ENCODE measurements around the gene PIGN.

Gene PIGN

GRCh38 chr18:62026586-62026985, 160.3 kb downstream of the PIGN start:
- Histone ChIP-seq H3K27me3 (replicated peaks; ENCODE audit: control insufficient read depth, insufficient read depth, low read length, poor library complexity, severe bottlenecking) (no peaks in the 10 kb centered on the region), H3K36me3 (ENCODE audit: control insufficient read depth, insufficient read depth, low read length) (no peaks in the 10 kb centered on the region), H3K4me1 (ENCODE audit: control insufficient read depth, insufficient read depth, low read length, poor library complexity, severe bottlenecking) (no peaks in the 10 kb centered on the region), H3K4me3 (ENCODE audit: insufficient read depth, low read depth, low read length, poor library complexity, severe bottlenecking) (no peak overlapping the region), H3K27ac (ENCODE audit: insufficient read depth, low read length, poor library complexity, severe bottlenecking) (no peak overlapping the region), H3K9me3 (ENCODE audit: control insufficient read depth, low read length) (no peaks in the 10 kb centered on the region)
- no peak for DNase-seq

GRCh38 chr18:62024983-62025382, 161.9 kb downstream of the PIGN start:
- Histone ChIP-seq H3K4me1 (ENCODE audit: control insufficient read depth, insufficient read depth, low read length, poor library complexity, severe bottlenecking) (no peaks in the 10 kb centered on the region), H3K27me3 (replicated peaks; ENCODE audit: control insufficient read depth, insufficient read depth, low read length, poor library complexity, severe bottlenecking) (no peaks in the 10 kb centered on the region), H3K27ac (ENCODE audit: insufficient read depth, low read length, poor library complexity, severe bottlenecking) (no peak overlapping the region), H3K36me3 (ENCODE audit: control insufficient read depth, insufficient read depth, low read length) (no peaks in the 10 kb centered on the region), H3K9me3 (ENCODE audit: control insufficient read depth, low read length) (no peaks in the 10 kb centered on the region), H3K4me3 (ENCODE audit: insufficient read depth, low read depth, low read length, poor library complexity, severe bottlenecking) (no peak overlapping the region)
- DNase-seq = no peak

DNA sequence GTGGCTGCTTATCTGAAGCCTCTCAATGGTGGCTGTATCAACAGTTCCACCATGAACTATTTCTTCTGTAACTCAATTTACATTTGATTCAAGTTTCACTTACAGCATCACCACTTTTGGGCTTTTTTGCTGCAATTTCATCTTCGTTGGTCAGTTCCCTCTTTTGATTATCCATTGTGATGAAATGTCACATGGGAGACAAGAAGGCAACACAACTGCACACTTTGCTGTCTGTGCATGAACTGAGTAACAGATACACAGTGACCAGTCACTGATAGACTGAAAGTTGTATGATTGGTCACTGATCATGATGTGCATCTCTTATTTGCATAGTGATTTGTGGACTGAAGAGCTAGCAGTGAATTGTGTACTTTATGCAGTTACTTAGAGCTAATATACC, 163.3 kb downstream of the PIGN start:
- Histone ChIP-seq H3K4me3 (ENCODE audit: insufficient read depth, low read depth, low read length, poor library complexity, severe bottlenecking) (no peak overlapping the region), H3K36me3 (ENCODE audit: control insufficient read depth, insufficient read depth, low read length) (no peaks in the 10 kb centered on the region), H3K4me1 (ENCODE audit: control insufficient read depth, insufficient read depth, low read length, poor library complexity, severe bottlenecking) (no peaks in the 10 kb centered on the region), H3K9me3 (ENCODE audit: control insufficient read depth, low read length) (no peaks in the 10 kb centered on the region), H3K27me3 (replicated peaks; ENCODE audit: control insufficient read depth, insufficient read depth, low read length, poor library complexity, severe bottlenecking) (no peaks in the 10 kb centered on the region), H3K27ac (ENCODE audit: insufficient read depth, low read length, poor library complexity, severe bottlenecking) (no peak overlapping the region)
- no peak for DNase-seq

- Histone ChIP-seq H3K36me3 (ENCODE audit: control insufficient read depth, insufficient read depth, low read length) (no peaks in the 10 kb centered on the region), H3K9me3 (ENCODE audit: control insufficient read depth, low read length) (no peaks in the 10 kb centered on the region), H3K4me3 (ENCODE audit: insufficient read depth, low read depth, low read length, poor library complexity, severe bottlenecking) (no peak overlapping the region), H3K4me1 (ENCODE audit: control insufficient read depth, insufficient read depth, low read length, poor library complexity, severe bottlenecking) (no peaks in the 10 kb centered on the region), H3K27me3 (replicated peaks; ENCODE audit: control insufficient read depth, insufficient read depth, low read length, poor library complexity, severe bottlenecking) (no peaks in the 10 kb centered on the region), H3K27ac (ENCODE audit: insufficient read depth, low read length, poor library complexity, severe bottlenecking) (no peak overlapping the region)
- DNase-seq = no peak
These were observed 168.2 kb downstream of the PIGN start for GRCh38 chr18:62018759-62019041.

GRCh38 chr18:62018034-62018758, 168.7 kb downstream of the PIGN start:
- Histone ChIP-seq H3K27me3 (replicated peaks; ENCODE audit: control insufficient read depth, insufficient read depth, low read length, poor library complexity, severe bottlenecking) (no peaks in the 10 kb centered on the region), H3K9me3 (ENCODE audit: control insufficient read depth, low read length) (no peaks in the 10 kb centered on the region), H3K4me3 (ENCODE audit: insufficient read depth, low read depth, low read length, poor library complexity, severe bottlenecking) (no peak overlapping the region), H3K27ac (ENCODE audit: insufficient read depth, low read length, poor library complexity, severe bottlenecking) (no peak overlapping the region), H3K4me1 (ENCODE audit: control insufficient read depth, insufficient read depth, low read length, poor library complexity, severe bottlenecking) (no peaks in the 10 kb centered on the region), H3K36me3 (ENCODE audit: control insufficient read depth, insufficient read depth, low read length) (no peaks in the 10 kb centered on the region)
- no peak for DNase-seq

DNA sequence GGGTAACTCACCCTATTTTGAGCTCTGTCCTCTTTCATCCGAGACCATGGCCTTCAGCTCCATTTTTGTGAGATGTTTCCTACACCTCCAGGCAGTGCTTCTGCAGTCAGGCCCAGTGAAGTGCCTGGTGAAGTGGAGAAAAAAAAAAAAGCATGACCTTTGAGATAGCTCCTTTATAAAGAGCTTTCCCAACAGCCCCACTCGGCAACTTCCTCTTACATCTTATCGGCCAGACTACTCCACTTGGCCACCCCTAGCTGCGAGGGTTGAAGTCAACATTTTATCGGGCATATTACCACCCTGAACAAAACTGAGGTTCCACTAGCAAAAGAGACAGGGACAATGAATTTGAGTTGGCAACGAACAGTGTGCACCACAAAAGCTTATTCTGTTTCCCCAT, 169.2 kb downstream of the PIGN start:
- Histone ChIP-seq H3K4me1 (ENCODE audit: control insufficient read depth, insufficient read depth, low read length, poor library complexity, severe bottlenecking) (no peaks in the 10 kb centered on the region), H3K4me3 (ENCODE audit: insufficient read depth, low read depth, low read length, poor library complexity, severe bottlenecking) (no peak overlapping the region)
- DNase-seq = no peak

GRCh38 chr18:62011416-62011815, 175.4 kb downstream of the PIGN start:
- H3K36me3 ChIP-seq (ENCODE audit: control insufficient read depth, insufficient read depth, low read length) = no peaks in the 10 kb centered on the region
- no peak overlapping the region for H3K4me3 ChIP-seq (ENCODE audit: insufficient read depth, low read depth, low read length, poor library complexity, severe bottlenecking)
- no peaks in the 10 kb centered on the region for H3K9me3 ChIP-seq (ENCODE audit: control insufficient read depth, low read length)
- H3K27ac ChIP-seq (ENCODE audit: insufficient read depth, low read length, poor library complexity, severe bottlenecking) = no peak overlapping the region
- no peaks in the 10 kb centered on the region for H3K27me3 ChIP-seq (replicated peaks; ENCODE audit: control insufficient read depth, insufficient read depth, low read length, poor library complexity, severe bottlenecking)
- DNase-seq = no peak
- no peaks in the 10 kb centered on the region for H3K4me1 ChIP-seq (ENCODE audit: control insufficient read depth, insufficient read depth, low read length, poor library complexity, severe bottlenecking)

More for the DNA sequence above, 169.2 kb downstream of the PIGN start:
- Histone ChIP-seq H3K27me3 (replicated peaks; ENCODE audit: control insufficient read depth, insufficient read depth, low read length, poor library complexity, severe bottlenecking) (no peaks in the 10 kb centered on the region), H3K27ac (ENCODE audit: insufficient read depth, low read length, poor library complexity, severe bottlenecking) (no peak overlapping the region), H3K36me3 (ENCODE audit: control insufficient read depth, insufficient read depth, low read length) (no peaks in the 10 kb centered on the region), H3K9me3 (ENCODE audit: control insufficient read depth, low read length) (no peaks in the 10 kb centered on the region)

- Histone ChIP-seq H3K4me1 (ENCODE audit: control insufficient read depth, insufficient read depth, low read length, poor library complexity, severe bottlenecking) (no peaks in the 10 kb centered on the region), H3K4me3 (ENCODE audit: insufficient read depth, low read depth, low read length, poor library complexity, severe bottlenecking) (no peak overlapping the region), H3K27me3 (replicated peaks; ENCODE audit: control insufficient read depth, insufficient read depth, low read length, poor library complexity, severe bottlenecking) (no peaks in the 10 kb centered on the region), H3K36me3 (ENCODE audit: control insufficient read depth, insufficient read depth, low read length) (no peaks in the 10 kb centered on the region), H3K9me3 (ENCODE audit: control insufficient read depth, low read length) (no peaks in the 10 kb centered on the region), H3K27ac (ENCODE audit: insufficient read depth, low read length, poor library complexity, severe bottlenecking) (no peak overlapping the region)
- DNase-seq = no peak
These were observed 177.3 kb downstream of the PIGN start for GRCh38 chr18:62009521-62009920.

DNA sequence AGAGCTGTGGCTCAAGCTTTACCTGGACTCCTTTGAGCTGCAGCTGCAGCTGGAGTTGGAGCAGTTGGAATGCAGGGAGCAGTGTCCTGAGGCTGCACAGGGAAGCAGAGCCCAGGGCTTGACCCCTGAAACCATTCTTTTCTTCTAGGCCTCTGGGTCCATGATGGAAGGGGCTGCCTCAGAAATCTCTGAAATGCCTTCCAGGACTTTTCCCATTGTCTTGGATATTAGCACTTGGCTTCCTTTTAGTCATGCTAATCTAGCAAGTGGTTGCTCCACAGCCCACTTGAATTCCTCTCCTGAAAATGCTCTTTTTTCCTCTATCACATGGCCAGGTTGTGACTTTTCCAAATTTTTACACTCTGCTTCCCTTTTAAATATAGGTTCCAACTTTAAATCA, 185.5 kb downstream of the PIGN start:
- DNase-seq = no peak
- no peak overlapping the region for H3K4me3 ChIP-seq (ENCODE audit: insufficient read depth, low read depth, low read length, poor library complexity, severe bottlenecking)
- H3K27me3 ChIP-seq (replicated peaks; ENCODE audit: control insufficient read depth, insufficient read depth, low read length, poor library complexity, severe bottlenecking) = no peaks in the 10 kb centered on the region
- H3K36me3 ChIP-seq (ENCODE audit: control insufficient read depth, insufficient read depth, low read length) = no peaks in the 10 kb centered on the region
- no peaks in the 10 kb centered on the region for H3K9me3 ChIP-seq (ENCODE audit: control insufficient read depth, low read length)
- H3K4me1 ChIP-seq (ENCODE audit: control insufficient read depth, insufficient read depth, low read length, poor library complexity, severe bottlenecking) = no peaks in the 10 kb centered on the region
- no peak overlapping the region for H3K27ac ChIP-seq (ENCODE audit: insufficient read depth, low read length, poor library complexity, severe bottlenecking)

DNA sequence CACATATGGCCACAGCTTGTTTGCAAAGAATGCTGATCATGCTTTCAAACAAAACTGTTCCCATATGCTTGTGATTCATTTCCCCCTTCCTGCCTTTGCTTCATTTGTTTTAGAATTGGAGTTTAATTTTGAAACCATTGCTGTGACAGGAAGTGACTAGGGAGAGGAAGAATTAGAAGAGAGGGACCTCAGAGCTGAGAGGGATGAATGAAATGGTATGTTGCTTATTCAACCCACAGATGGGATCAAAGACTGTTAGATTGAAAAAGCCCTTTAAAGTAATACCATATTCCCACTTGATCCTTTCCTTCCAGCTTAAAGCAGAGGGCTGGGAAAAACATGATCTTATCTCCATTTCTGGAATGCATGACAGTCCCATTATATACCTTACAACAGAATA, 187.9 kb downstream of the PIGN start:
- Histone ChIP-seq H3K27me3 (replicated peaks; ENCODE audit: control insufficient read depth, insufficient read depth, low read length, poor library complexity, severe bottlenecking) (no peaks in the 10 kb centered on the region), H3K4me1 (ENCODE audit: control insufficient read depth, insufficient read depth, low read length, poor library complexity, severe bottlenecking) (no peaks in the 10 kb centered on the region), H3K36me3 (ENCODE audit: control insufficient read depth, insufficient read depth, low read length) (no peaks in the 10 kb centered on the region), H3K27ac (ENCODE audit: insufficient read depth, low read length, poor library complexity, severe bottlenecking) (no peak overlapping the region), H3K9me3 (ENCODE audit: control insufficient read depth, low read length) (no peaks in the 10 kb centered on the region), H3K4me3 (ENCODE audit: insufficient read depth, low read depth, low read length, poor library complexity, severe bottlenecking) (no peak overlapping the region)
- DNase-seq = no peak

Data from effector memory CD4-positive, alpha-beta T cell (primary cell).